Psoas muscle (tissue), 8 donors: ENCODE data around the gene RARA. TPM values are rescaled to one million over a fixed set of nuclear protein-coding genes. Genes with fewer than 3 reads are reported as not detected.
A peak's percentile ranks its signal among the peaks of the same experiment; 100 is the strongest.
"Not testable (repeated sequence)": the region's sequence is repeated elsewhere in the genome, so short reads cannot be mapped to it uniquely, and the experiment has no call there.

ENCODE experiments used
- ATAC-seq, 4 donors: fragments of 200-7000 bp; cut with Tn5 transposase; one replicate each; pipeline ENCODE4 v1.9.1; 2020; ENCODE audit warnings: moderate library complexity in 3 of 4, mild to moderate bottlenecking in 2 of 4
- DNase-seq, 2 donors: peaks; one replicate each; pipeline ENCODE4 v3.0.0-alpha.2; 2020
- H3K27ac ChIP-seq: fragments of 200-600 bp; one replicate; pipeline ENCODE4 v1.8.0; 2022
- H3K27me3 ChIP-seq, 3 donors: fragments of 200-600 bp in 1 of 3; one replicate each; pipeline versions ENCODE4 v1.6.1 to v1.8.0; 2013 to 2022; ENCODE audit warnings: low read length in 2 of 3, mild to moderate bottlenecking in 2 of 3, moderate library complexity in 1 of 3; ENCODE audit not compliant: insufficient read depth in 3 of 3
- H3K36me3 ChIP-seq, 2 donors: fragments of 200-600 bp in 1 of 2; one replicate each; pipeline versions ENCODE4 v1.6.1 to v1.8.0; 2013 to 2022; ENCODE audit warnings: low read depth in 1 of 2, mild to moderate bottlenecking in 1 of 2, moderate library complexity in 1 of 2; ENCODE audit not compliant: insufficient read depth in 1 of 2
- H3K4me1 ChIP-seq: fragments of 200-600 bp; one replicate; pipeline ENCODE4 v1.8.0; 2022
- H3K4me3 ChIP-seq: fragments of 200-600 bp; one replicate; pipeline ENCODE4 v1.8.0; 2022; ENCODE audit warnings: mild to moderate bottlenecking
- H3K9me3 ChIP-seq: fragments of 200-600 bp; one replicate; pipeline ENCODE4 v1.8.0; 2022
- CTCF ChIP-seq: fragments of 200-600 bp; IDR thresholded peaks from one replicate; pipeline ENCODE4 v1.8.0; 2022; ENCODE audit warnings: antibody characterized with exemption
- WGBS, 3 donors: extraction: QIAGEN DNeasy Blood & Tissue Kit; methylation state at CpG; one replicate each; pipeline versions ENCODE4 v1.1.6 to v1.1.7; 2013; 5-methylcytosine and 5-hydroxymethylcytosine counted together
- intact Hi-C, 2 donors: fragments of 100-400 bp; cut with DNase I; formaldehyde crosslinking; loops; one replicate each; pipeline versions ENCODE4 v1.11.0 to v1.14.2; 2022
- polyA plus RNA-seq, 3 donors: library from polyadenylated mRNA; stranded (reverse); fragments of 200-250 nt; gene quantifications; one replicate each; pipeline ENCODE4 v1.2.3, GENCODE V29; 2013
- total RNA-seq, 4 donors: library from RNA; stranded (reverse); fragmentation: NEBNext Ultra II Directional in 2 of 4; extraction: Animal tissue kit (Norgen Biotek cat#: 25700) in 2 of 4; gene quantifications; one replicate each; pipeline versions ENCODE4 v1.2.1 to v1.2.4, GENCODE V29; 2021 to 2023
- donor health status: healthy with polysubstance abuse.
- donor health status: DM: no; HTN: no; CAD: no; lungs with moderate emphysema.
- donor health status: Bipolar disorder and iron deficiency.
- donor health status: healthy.
- donor health status: DM: yes; HTN: yes; CAD: no.
- donor health status: DM: no; HTN: no; CAD: no.
- donor health status: DM: no; HTN: no; CAD: no.
- donor health status: DM: yes; HTN: yes; CAD: no.

RARA gene
- total and polyA plus RNA-seq, 7 donors: 15.0 to 76.9 (median 41.6) TPM

- no peak overlapping the region for H3K27ac ChIP-seq
- peaks cover 4% of the 10 kb centered on the region for H3K4me1 ChIP-seq
- no peaks in the 10 kb centered on the region for H3K9me3 ChIP-seq
- ATAC-seq: no peak
- H3K36me3 ChIP-seq: no peaks in the 10 kb centered on the region
- H3K4me3 ChIP-seq: no peak overlapping the region
- 94 to 95% (median 95%) methylated on average over 18 of the region's 18 CpGs for WGBS, 3 donors
- TF ChIP-seq CTCF: no peak
- peaks cover 0 to 3% (median 0%) of the 10 kb centered on the region in 3 donors for H3K27me3 ChIP-seq
- intact Hi-C loops: no loop called here
- DNase-seq: no peak
These were observed 57.3 kb downstream of the RARA start for GRCh38 chr17:40366076-40366860.

DNA sequence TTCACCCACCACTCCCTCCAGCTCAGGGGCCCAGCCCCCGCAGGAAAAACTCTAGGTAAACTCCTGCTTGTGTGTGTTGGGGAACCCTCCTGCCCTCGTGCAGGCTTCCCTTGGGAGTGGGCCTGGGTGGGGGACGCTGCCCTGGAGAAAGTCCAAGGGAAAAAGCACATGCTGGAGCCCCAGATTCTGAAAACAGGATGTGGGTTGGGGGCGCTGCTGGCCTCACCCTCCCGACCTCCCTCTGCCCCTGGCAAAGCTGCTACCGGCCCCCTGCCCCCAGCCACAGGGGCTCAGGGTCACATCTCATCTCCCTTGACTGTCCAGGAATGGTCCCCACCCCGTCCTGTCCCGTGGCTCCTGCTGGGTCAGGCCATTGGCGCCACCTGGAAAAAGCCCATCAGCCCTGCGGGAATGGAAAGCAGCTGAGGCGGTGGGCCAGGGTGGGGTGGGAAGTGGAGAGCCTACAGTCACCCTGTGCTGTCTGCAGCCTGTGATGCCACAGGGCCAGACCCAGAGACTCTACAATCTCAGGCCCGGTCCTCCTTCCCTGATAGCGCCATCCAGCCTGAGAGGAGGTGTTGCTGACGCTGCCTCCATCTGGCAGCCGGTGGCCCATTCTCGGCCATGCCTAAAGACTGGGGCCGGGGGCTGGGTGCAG is 58.0 kb downstream of the RARA start:
- Histone ChIP-seq H3K9me3 (no peaks in the 10 kb centered on the region), H3K36me3 (no peaks in the 10 kb centered on the region), H3K27me3 (peaks cover 0 to 3% (median 0%) of the 10 kb centered on the region in 3 donors), H3K4me3 (no peak overlapping the region), H3K27ac (no peak overlapping the region), H3K4me1 (peaks cover 4% of the 10 kb centered on the region)
- ATAC-seq (no peak), DNase-seq (no peak)
- WGBS, 3 donors: 71 to 76% (median 72%) methylated on average over 17 of the region's 17 CpGs
- intact Hi-C loops: no loop called here
- no peak for TF ChIP-seq CTCF

DNA sequence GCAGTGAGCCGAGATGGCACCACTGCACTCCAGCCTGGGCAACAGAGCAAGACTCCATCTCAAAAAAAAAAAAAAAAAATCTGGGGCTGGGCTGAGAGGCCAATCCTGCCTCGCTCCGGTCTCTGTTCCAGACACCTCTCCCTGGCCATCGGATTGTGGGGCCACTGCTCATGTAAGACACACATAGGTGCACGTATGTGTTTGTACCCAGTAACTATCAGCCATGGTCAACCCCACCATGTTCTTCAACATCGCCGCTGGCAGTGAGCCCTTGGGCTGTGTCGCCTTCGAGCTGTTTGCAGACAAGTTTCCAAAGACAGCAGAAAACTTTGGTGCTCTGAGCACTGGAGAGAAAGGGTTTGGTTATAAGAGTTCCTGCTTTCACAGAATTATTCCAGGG is 58.7 kb downstream of the RARA start:
- ATAC-seq, H3K4me3 ChIP-seq, intact Hi-C loops, H3K4me1 ChIP-seq, H3K27ac ChIP-seq, H3K27me3 ChIP-seq, H3K9me3 ChIP-seq, H3K36me3 ChIP-seq, DNase-seq: not testable (repeated sequence)
- WGBS, 3 donors: 87 to 95% (median 88%) methylated on average over 8 to 9 of the region's 9 CpGs

DNA sequence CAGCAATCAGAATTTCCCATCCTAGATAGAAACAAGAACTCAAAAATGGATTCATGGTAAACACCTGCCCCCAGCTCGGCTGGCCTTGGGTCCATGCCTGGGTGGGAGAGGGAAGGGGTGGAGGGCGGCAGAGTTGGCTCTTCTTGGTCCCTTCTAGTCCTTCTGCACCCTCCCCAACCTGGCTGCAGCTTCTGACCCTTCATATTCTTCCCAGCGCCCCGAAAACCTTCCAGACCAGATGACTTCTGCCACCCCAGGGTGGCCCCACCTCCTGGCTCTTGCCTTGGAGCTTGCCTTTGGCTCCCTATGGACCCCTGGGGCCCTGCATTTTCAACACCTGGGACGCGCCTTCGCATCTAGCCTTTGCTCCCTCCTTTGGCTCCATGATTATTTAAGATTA is 60.9 kb downstream of the RARA start:
- DNase-seq: no peak
- Histone ChIP-seq H3K4me1 (no peaks in the 10 kb centered on the region), H3K4me3 (no peak overlapping the region), H3K27ac (no peak overlapping the region), H3K36me3 (no peaks in the 10 kb centered on the region), H3K9me3 (no peaks in the 10 kb centered on the region), H3K27me3 (no peaks in the 10 kb centered on the region)
- WGBS, 3 donors: 85 to 91% (median 86%) methylated on average over 7 of the region's 7 CpGs
- intact Hi-C loops: no loop called here
- no peak for TF ChIP-seq CTCF
- ATAC-seq: no peak

DNA sequence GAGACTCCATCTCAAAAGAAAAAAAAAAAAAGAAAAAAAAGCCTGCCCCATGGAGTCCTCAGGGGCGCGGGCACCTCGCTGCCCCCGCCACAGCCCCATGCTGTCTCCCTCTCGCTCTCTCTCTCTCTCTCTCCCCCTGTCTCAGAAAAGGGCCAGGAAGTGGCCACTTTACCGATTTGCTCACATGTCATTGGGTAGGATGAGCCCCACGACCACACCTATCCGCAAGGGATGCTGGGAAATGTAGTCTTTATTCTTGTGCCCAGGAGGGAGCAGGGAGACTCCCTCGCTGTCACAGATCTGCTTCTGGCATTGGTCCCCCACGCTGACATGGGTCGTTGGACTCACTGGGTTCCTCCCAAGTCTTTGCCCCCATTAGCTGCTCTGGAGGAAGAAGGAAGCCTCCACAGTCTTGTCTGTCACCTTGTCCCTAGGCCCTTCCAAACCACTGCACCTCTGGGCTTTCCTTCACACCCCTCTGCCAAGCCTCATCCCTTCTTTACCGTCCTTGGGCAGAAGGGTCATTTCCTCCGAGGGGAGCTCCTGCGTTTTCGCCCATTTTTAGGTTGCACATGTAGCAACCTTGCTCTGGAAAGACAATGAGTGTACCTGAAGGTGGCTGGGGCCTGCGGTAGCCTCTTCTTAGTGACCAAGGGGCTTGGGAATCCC is 62.4 kb downstream of the RARA start:
- DNase-seq (no peak), ATAC-seq (peak in 1 of 4 donors; percentile 28)
- no peak overlapping the region for H3K27ac ChIP-seq
- intact Hi-C loops: no loop called here
- no peak overlapping the region for H3K4me3 ChIP-seq
- peaks cover 0 to 5% (median 0%) of the 10 kb centered on the region in 3 donors for H3K27me3 ChIP-seq
- no peaks in the 10 kb centered on the region for H3K36me3 ChIP-seq
- TF ChIP-seq CTCF: no peak
- 76 to 84% (median 80%) methylated on average over 14 to 16 of the region's 16 CpGs for WGBS, 3 donors
- no peaks in the 10 kb centered on the region for H3K9me3 ChIP-seq
- H3K4me1 ChIP-seq: no peaks in the 10 kb centered on the region
